Adipocyte (in vitro differentiated cells): ENCODE results near the gene PSMD9.
"Not testable (repeated sequence)": the region's sequence is repeated elsewhere in the genome, so short reads cannot be mapped to it uniquely, and the experiment has no call there.

Experiments
- DNase-seq: peaks from one replicate; pipeline ENCODE4 v3.0.0-alpha.2; 2015; ENCODE audit warnings: low read depth
- H3K27me3 ChIP-seq: replicated peaks from 2 replicates; pipeline ENCODE4 v1.7.0; 2013; ENCODE audit warnings: mild to moderate bottlenecking, low read length, moderate library complexity; ENCODE audit not compliant: control insufficient read depth, insufficient read depth
- H3K36me3 ChIP-seq: 2 replicates; pipeline ENCODE4 v1.7.0; 2013; ENCODE audit warnings: low read length, mild to moderate bottlenecking, moderate library complexity; ENCODE audit not compliant: control insufficient read depth, insufficient read depth, severe bottlenecking
- H3K4me1 ChIP-seq: 2 replicates; pipeline ENCODE4 v1.7.0; 2013; ENCODE audit warnings: mild to moderate bottlenecking, low read length, moderate library complexity; ENCODE audit not compliant: control insufficient read depth, insufficient read depth
- H3K4me3 ChIP-seq: 2 replicates; pipeline ENCODE4 v1.7.0; 2013; ENCODE audit warnings: mild to moderate bottlenecking, low read length, moderate library complexity
- H3K9ac ChIP-seq: 2 replicates; pipeline ENCODE4 v1.7.0; 2013; ENCODE audit warnings: mild to moderate bottlenecking, low read length, moderate library complexity
- H3K9me3 ChIP-seq: 2 replicates; pipeline ENCODE4 v1.7.0; 2013; ENCODE audit warnings: mild to moderate bottlenecking, low read length, moderate library complexity; ENCODE audit not compliant: control insufficient read depth

The PSMD9 gene

DNA sequence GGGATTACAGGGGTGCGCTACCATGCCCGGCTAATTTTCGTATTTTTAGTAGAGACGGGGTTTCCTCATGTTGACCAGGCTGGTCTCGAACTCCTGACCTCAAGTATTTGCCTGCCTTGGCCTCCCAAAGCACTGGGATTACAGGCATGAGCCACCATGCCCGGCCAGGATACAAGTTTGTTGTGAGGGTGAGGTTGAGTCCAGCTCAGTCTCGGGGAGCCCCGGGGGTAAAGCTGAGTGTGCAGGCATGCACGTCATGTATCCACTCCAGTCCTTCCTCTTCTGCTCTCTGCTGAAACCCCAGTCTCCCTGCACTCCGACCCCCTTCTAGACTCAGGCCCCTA is 30.3 kb upstream of the PSMD9 start:
- Histone ChIP-seq H3K4me3 (peak overlapping the region; percentile 68), H3K4me1 (peaks cover 47% of the 10 kb centered on the region), H3K27me3 (no peaks in the 10 kb centered on the region), H3K9ac (peak overlapping the region; percentile 88), H3K36me3 (no peaks in the 10 kb centered on the region), H3K9me3 (no peaks in the 10 kb centered on the region)
- no peak for DNase-seq

DNA sequence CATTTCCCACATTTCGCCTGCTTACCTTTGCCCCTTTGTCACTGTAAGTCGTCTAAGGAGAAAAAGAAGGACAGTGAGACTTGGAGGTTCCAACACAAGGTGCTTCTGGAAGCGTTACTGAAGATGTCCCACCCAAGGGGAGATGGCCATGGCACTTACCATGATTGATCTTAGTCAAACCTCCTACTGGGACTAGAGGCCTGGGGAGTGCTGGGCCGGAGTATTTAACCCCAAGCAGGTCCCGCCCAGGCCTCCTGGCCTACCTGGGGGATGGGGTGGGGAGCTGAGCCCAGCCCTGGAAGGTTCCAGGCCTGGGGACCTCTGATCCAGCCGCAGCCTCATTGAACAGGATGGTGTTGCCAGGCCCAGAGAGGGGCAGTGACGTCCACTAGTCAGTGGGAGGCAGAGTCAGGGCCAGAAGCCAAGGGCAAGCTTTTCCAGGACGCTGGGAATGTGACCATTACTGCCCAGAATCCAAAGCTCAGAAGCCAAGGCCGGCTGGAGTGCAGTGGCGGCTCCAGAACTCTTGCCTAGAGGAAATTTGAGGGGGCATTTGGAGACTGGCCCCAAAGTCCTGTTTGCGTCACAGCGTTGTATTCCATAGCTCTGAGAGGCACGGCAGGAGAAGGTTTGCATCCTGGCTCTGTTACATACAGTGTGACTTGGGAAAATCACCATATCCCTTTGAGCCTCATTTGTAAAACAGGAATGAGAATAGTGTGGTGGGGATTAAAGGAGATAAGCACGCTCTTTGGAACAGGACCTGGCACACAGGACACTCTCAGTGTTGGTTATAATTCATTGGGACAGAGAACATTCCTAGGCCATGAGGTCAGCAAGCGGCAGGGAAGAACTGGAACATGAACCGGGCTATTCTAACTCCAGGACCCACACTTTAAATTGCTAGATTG is 29.7 kb upstream of the PSMD9 start, which contains the start of gene HPD:
Gene HPD, minus strand, starts transcription at position 198 of the 911 bp plus-strand sequence. Its CDS starts 36 bp downstream, at position 162.
- Histone ChIP-seq H3K36me3 (no peaks in the 10 kb centered on the region), H3K9me3 (no peaks in the 10 kb centered on the region), H3K9ac (peak within 1 kb of the TSS; percentile 88), H3K4me1 (peaks cover 47% of the 10 kb centered on the region), H3K4me3 (peak within 1 kb of the TSS; percentile 68), H3K27me3 (no peaks in the 10 kb centered on the region)
- peak; percentile 85 for DNase-seq

DNA sequence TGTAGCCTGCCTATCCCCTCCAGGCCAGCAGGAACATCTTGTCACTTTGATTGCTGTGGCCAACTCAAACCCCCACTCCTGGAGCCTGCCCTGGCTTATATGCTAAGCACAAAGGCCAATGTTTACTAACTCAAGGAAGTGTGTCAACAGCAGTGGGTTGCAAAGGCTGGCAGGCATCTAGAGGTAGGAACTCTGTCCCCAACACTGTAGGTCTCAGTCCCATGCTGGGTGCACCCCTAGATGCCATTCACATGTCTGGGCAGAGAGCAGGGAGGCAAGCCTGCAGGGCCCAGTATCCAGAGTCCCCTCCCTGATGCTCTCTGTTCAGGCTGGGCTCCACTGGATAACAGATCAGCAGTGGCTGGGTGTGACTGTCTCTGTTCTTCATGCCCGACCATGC is 28.3 kb upstream of the PSMD9 start:
- no peak for DNase-seq
- Histone ChIP-seq H3K4me3 (no peak overlapping the region), H3K36me3 (no peaks in the 10 kb centered on the region), H3K4me1 (peaks cover 47% of the 10 kb centered on the region), H3K9ac (peak overlapping the region; percentile 88), H3K27me3 (no peaks in the 10 kb centered on the region), H3K9me3 (no peaks in the 10 kb centered on the region)

DNA sequence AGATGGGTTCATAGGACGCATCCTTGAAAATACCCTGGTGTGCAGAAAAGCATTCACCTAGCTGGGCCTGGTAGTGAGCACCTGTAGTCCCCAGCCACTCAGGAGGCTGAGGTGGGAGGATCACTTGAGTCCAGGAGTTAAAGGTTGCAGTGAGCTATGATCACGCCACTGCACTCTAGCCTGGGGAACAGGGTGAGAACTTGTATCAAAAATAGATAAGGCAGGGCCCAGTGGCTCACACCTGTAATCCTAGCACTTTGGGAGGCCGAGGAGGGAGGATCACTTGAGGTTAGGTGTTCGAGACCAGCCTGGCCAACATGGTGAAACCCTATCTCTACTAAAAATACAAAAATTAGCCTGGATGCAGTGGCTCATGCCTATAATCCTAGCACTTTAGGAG is 27.9 kb upstream of the PSMD9 start:
- peaks cover 47% of the 10 kb centered on the region for H3K4me1 ChIP-seq
- not testable (repeated sequence) for H3K9me3 ChIP-seq, H3K27me3 ChIP-seq, DNase-seq, H3K36me3 ChIP-seq, H3K4me3 ChIP-seq, H3K9ac ChIP-seq

- peak; percentile 71 for DNase-seq
- Histone ChIP-seq H3K36me3 (no peaks in the 10 kb centered on the region), H3K9me3 (no peaks in the 10 kb centered on the region), H3K4me3 (peak overlapping the region; percentile 69), H3K4me1 (peaks cover 47% of the 10 kb centered on the region), H3K27me3 (no peaks in the 10 kb centered on the region), H3K9ac (peak overlapping the region; percentile 67)
These were observed 26.8 kb upstream of the PSMD9 start for GRCh38 chr12:121861636-121862254.

DNA sequence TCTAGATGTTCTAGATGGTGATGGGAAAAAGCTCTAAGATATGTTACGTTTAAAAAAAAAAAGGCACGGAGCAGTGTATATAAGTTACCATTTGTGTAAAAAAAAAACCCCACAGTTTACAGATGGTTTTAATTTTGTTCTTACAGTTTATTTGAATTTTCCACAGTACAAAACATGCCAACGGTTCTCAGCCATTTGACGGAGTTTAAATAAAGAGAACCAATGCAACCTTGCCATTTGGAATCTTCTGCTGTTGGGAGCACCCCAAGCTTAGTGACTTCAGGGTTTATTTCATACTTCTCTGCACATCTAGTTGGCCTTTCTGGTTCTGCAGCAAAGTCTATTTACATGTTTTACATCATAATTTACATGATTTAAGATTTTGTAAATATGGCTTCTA is 22.3 kb upstream of the PSMD9 start:
- H3K9ac ChIP-seq = no peak overlapping the region
- no peak overlapping the region for H3K4me3 ChIP-seq
- peak; percentile 34 for DNase-seq
- no peaks in the 10 kb centered on the region for H3K27me3 ChIP-seq
- no peaks in the 10 kb centered on the region for H3K9me3 ChIP-seq
- H3K36me3 ChIP-seq = no peaks in the 10 kb centered on the region
- H3K4me1 ChIP-seq = peaks cover 9% of the 10 kb centered on the region

- H3K27me3 ChIP-seq = not testable (repeated sequence)
These were observed 19.4 kb upstream of the PSMD9 start for GRCh38 chr12:121869229-121869628.

GRCh38 chr12:121871467-121871866 is 17.1 kb upstream of the PSMD9 start:
- no peak overlapping the region for H3K4me3 ChIP-seq
- peaks cover 12% of the 10 kb centered on the region for H3K4me1 ChIP-seq
- no peaks in the 10 kb centered on the region for H3K9me3 ChIP-seq
- no peaks in the 10 kb centered on the region for H3K27me3 ChIP-seq
- no peaks in the 10 kb centered on the region for H3K36me3 ChIP-seq
- DNase-seq = no peak
- no peak overlapping the region for H3K9ac ChIP-seq

More at GRCh38 chr12:121869229-121869628, 19.4 kb upstream of the PSMD9 start:
- H3K9ac ChIP-seq, H3K4me3 ChIP-seq, H3K9me3 ChIP-seq, H3K36me3 ChIP-seq, DNase-seq: not testable (repeated sequence)
- peaks cover 12% of the 10 kb centered on the region for H3K4me1 ChIP-seq

- Histone ChIP-seq H3K4me1 (peaks cover 12% of the 10 kb centered on the region), H3K4me3 (no peak overlapping the region), H3K27me3 (no peaks in the 10 kb centered on the region), H3K9me3 (no peaks in the 10 kb centered on the region), H3K36me3 (no peaks in the 10 kb centered on the region), H3K9ac (peak overlapping the region; percentile 62)
- peak; percentile 90 for DNase-seq
These were observed 15.9 kb upstream of the PSMD9 start for GRCh38 chr12:121872546-121873215.

DNA sequence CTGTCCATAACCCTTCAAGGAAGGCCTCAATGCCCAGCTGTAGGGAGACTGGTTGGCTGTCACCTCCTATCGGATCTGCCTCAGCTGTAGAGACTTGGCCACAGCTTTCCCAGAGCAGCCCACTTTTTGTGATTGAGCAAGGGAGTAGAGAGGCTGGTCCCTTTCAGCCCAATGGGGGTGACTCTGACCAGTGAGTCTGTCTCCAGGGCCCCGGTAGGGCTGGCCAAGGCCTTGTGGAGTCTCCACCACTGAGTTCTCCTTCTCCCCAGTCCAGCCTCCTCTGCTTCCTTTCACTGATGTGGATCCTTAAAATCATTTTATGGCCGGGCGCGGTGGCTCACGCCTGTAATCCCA is 15.4 kb upstream of the PSMD9 start:
- H3K27me3 ChIP-seq = no peaks in the 10 kb centered on the region
- no peak overlapping the region for H3K4me3 ChIP-seq
- no peaks in the 10 kb centered on the region for H3K9me3 ChIP-seq
- H3K4me1 ChIP-seq = peaks cover 12% of the 10 kb centered on the region
- peak overlapping the region; percentile 34 for H3K9ac ChIP-seq
- DNase-seq = no peak
- no peaks in the 10 kb centered on the region for H3K36me3 ChIP-seq

DNA sequence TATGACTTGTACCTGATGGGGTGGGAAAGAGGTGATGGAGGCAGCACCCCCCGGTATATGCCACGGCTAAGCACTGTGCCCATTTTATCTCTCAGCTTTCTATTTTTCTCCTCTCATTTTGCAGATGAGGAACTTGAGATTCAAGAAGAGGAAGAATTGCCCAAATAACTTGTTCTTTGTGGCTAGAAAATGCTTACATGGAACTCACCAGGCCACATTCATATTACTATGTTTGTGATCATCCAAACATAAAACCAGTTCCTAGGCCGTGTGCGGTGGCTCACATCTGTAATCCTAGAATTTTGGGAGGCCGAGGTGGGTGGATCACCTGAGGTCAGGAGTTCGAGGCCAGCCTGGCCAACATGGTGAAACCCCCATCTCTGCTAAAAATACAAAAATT is 14.5 kb upstream of the PSMD9 start:
- DNase-seq = no peak
- H3K9ac ChIP-seq = no peak overlapping the region
- H3K4me3 ChIP-seq = no peak overlapping the region
- peaks cover 12% of the 10 kb centered on the region for H3K4me1 ChIP-seq
- no peaks in the 10 kb centered on the region for H3K27me3 ChIP-seq
- no peaks in the 10 kb centered on the region for H3K9me3 ChIP-seq
- no peaks in the 10 kb centered on the region for H3K36me3 ChIP-seq
